PC-9 (cell line): ENCODE results near the gene EXT2.

Source experiments
- CTCF ChIP-seq: fragments of 200-600 bp; sonication (generic); conservative IDR thresholded peaks from 2 replicates; pipeline ENCODE4 v1.6.1; 2017; ENCODE audit warnings: mixed run types, antibody characterized with exemption, mild to moderate bottlenecking, moderate library complexity
- EZH2 ChIP-seq: fragments of 200-600 bp; sonication (generic); IDR thresholded peaks from 2 replicates; pipeline ENCODE4 v1.8.0; 2017; ENCODE audit warnings: antibody characterized with exemption, low read depth

GRCh38 chr11:44205836-44206235 lies 110.4 kb downstream of the EXT2 start:
- TF ChIP-seq CTCF (no peak), EZH2 (no peak)
